ENCODE measurements around the gene MAN2A2.

DNA sequence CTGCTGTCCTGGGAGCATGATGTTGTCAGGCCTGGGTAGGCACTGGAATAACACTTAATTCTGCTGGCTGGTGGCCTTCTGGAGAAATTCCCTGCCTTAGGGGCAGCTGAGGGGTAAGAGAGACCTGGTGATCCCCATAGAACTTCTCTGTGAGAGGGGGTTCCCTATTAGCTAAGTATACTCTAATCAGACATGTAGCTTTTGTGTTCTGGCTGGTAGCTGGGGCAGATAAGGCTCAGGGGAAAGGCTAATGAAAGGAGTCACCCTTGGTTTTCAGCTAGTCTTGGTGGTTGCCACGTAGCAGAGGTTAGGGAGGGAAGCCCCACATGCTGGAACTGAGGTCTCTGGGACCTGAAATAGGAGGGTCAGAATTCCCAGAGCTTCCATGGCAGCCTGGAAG is 30.2 kb downstream of the MAN2A2 start:
- TF ChIP-seq, protein P1, sequence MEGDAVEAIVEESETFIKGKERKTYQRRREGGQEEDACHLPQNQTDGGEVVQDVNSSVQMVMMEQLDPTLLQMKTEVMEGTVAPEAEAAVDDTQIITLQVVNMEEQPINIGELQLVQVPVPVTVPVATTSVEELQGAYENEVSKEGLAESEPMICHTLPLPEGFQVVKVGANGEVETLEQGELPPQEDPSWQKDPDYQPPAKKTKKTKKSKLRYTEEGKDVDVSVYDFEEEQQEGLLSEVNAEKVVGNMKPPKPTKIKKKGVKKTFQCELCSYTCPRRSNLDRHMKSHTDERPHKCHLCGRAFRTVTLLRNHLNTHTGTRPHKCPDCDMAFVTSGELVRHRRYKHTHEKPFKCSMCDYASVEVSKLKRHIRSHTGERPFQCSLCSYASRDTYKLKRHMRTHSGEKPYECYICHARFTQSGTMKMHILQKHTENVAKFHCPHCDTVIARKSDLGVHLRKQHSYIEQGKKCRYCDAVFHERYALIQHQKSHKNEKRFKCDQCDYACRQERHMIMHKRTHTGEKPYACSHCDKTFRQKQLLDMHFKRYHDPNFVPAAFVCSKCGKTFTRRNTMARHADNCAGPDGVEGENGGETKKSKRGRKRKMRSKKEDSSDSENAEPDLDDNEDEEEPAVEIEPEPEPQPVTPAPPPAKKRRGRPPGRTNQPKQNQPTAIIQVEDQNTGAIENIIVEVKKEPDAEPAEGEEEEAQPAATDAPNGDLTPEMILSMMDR (conservative IDR thresholded peaks at IDR 0.05 in 1 of 2, IDR thresholded peaks at IDR 0.05 in 1 of 2; ENCODE audit: low read depth in 1 of 2, low read length in 2 of 2) = no peak
- no peak for TF ChIP-seq EZH2 (IDR thresholded peaks at IDR 0.05; ENCODE audit: low read length, missing control alignments)
